ENCODE measurements around the gene MTCL3.

DNA sequence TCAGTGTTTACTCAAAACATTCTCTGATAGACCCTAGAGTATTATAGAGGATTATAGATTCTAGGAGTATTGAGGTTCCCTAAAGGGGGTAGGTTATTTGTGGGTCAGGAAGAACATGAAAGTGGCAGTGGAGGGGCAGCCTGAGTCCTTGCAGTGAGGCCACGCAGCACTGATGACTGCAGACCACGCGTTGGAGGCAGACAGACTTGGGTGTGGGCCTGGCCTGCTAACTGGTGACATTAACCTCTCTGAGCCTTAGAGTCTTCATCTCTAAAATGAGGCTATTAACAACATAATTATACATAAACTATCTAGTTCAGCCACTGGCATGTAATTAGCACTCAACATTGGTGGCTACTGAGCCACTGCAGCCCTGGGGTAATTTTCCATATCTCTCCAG is 16.1 kb downstream of the MTCL3 start:
- no peak for TF ChIP-seq YY1 (IDR thresholded peaks at IDR 0.05; ENCODE audit: insufficient read depth, insufficient read length)
- no peak for TF ChIP-seq ZNF274 (IDR thresholded peaks at IDR 0.05; ENCODE audit: low read depth, low read length)
- TF ChIP-seq SUZ12 (IDR thresholded peaks at IDR 0.05; ENCODE audit: extremely low read depth, insufficient read depth, insufficient read length), result no peak

All from NT2/D1 (cell line).